DMS53 (cell line): Measurements from ENCODE around the gene GRIA3.
"Not testable (repeated sequence)": the region's sequence is repeated elsewhere in the genome, so short reads cannot be mapped to it uniquely, and the experiment has no call there.

ENCODE experiments used
- DNase-seq: peaks from one replicate; lab custom pipeline; 2025; lab: John Stamatoyannopoulos, UW

GRIA3 gene

GRCh38 chrX:123464709-123465108 lies 280.6 kb downstream of the GRIA3 start:
- no peak for DNase-seq

DNA sequence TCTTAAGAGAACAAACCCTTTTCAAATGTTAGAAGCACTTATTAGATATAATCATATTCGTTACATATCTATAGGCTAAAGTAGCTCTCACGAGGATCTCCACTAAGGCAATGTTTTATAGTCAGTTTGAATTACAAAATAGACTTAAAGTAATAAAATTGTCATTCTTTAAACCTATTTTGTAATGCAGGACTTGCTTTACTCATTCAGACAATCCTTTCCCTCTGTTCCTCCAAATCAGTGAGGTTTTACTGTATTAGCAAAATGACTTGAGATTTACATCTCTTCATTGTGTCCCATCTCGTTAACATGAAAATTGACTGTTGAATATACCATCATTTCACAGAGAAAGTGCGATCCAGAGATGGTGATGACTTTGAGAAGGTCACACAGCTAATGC lies 284.4 kb downstream of the GRIA3 start:
- no peak for DNase-seq

- DNase-seq = peak; percentile 1
These were observed 291.1 kb downstream of the GRIA3 start for GRCh38 chrX:123475068-123475724.

- DNase-seq = no peak
These were observed 292.6 kb downstream of the GRIA3 start for GRCh38 chrX:123476611-123477219.

DNA sequence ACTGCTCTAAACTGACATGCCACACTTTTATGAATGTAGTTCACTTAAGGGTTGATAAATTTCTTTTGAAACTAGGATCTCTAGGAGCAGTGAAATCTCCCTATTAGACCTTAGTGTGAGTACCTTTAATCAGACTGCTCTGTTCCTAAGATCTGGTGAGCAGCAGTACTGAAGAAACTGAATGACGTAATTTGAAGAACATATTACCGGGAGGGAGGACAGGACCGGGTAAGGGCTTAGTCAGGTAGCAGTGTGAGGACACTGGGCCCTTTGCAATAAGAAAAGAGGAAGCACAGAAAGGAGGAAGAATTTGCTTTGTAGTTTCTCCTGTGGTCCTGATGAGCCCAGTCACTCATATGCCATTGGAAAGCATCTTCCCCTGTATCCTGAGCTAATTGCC lies 293.6 kb downstream of the GRIA3 start:
- DNase-seq = no peak

DNA sequence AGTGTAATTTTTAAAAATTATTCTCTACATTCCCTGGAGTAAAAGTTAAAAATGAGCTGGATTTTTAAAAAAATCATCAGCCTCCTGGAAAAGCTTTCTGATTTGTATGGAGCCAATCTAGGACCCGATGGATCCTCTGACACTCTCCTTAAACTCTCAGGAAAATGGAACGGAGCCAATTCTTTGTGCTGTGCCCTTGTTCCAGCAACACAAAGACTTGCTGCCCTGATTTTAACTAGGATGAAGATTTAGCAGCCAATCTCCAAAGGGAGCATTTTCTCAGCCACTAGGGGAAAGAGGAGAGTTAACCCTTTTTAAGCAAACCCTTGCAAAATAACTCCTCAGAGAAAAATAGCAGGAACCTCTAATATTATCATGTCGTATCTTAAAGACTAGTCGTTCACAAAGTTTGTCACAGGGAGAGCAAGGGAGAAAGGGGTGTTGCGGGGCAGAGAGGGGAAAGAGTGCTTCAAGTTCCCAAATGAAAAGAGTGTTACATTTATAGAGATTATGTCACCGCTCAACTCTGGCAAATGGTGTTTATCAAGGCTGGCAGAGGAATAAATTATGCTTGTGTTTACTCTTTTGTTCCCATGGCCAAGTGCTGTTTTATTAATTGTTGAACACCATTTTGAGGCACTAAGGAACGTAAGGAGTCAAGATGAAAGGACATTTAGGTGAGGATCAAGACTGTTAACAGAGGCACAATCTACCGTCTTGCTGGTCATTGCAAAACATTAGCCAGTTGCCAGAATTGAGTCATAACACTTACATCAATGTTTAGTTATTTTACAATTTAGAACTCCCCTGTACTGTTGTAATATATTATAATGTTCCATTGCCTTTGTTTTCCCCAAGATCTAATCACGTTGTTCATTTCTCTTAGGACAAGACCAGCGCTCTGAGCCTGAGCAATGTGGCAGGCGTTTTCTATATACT lies 298.1 kb downstream of the GRIA3 start:
- DNase-seq = no peak

- DNase-seq = no peak
These were observed 302.2 kb downstream of the GRIA3 start for GRCh38 chrX:123486297-123486696.

- no peak for DNase-seq
These were observed 303.2 kb downstream of the GRIA3 start for GRCh38 chrX:123487236-123487635.

DNA sequence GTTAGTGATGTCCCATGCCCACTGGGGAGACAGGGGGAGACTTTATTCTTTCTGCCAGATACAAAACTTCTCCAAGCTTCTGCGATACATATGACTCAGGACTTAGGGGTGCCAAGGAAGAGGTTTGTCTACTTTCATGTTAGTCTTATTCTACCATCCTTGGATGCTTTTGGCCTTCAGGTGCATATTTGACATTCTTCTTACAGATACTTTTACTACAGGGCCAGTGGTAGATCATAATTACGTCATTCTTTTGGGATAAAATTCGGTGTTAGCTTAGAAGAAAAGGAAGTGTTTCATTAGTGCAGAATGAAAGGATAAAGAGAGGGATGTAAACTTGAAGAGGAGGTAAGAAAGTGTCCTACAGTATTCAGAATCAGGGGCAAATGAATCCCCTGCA lies 303.6 kb downstream of the GRIA3 start:
- no peak for DNase-seq

DNA sequence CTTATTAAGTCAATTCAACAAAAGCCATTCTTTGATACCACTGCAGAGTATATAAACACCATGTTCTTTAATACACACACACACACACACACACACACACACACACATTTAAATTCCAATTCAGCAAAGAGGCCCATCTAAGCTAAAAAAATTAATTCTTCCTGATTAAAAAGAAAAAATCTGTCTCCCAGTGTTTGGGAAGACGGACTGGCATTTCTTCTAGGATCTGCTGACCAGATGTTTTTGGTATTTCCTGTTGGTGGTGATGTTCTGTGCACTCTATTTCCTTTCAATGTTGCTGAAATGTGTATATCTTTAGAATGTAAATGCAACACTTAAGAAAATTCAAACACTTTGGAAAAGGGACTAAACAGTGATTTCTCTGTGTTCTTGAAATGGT lies 304.9 kb downstream of the GRIA3 start:
- DNase-seq = no peak

- no peak for DNase-seq
These were observed 309.8 kb downstream of the GRIA3 start for GRCh38 chrX:123493857-123494256.

DNA sequence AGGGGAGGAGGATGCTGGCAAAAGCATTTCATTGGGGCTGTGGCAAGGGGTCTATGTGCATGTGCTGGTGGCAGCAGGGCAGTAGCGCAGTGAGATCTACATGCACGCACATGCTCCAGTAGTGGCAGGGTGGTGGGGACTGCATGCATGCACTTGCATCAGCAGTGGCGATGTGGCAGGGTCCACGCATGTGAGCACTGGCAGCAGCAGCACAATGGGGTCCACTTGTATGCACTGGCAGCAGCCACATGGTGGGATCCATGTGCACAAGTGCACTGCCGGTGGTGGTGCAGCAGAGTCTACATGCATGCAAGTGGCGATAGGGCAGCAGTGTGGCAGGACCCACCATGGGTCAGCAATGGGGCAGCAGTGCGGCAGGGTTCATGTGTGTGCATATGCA lies 315.7 kb downstream of the GRIA3 start:
- no peak for DNase-seq

DNA sequence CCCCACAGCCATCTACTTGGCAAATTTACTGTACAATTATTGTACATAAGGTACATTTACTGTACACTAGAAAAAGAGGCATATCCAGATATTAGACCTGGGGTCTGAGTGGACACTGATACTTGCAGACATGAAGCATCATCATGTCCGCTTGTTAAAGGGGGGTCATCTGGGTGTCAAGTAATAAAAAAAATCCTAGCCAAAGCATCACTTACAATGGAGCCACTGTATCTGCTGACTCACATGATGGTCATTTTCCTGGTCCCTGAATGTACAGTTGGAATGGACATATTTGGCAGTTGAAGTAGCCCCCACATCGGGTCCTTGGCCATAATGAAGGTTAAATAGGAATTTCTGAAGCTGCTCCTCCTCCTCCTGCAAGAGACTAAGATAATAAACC lies 320.0 kb downstream of the GRIA3 start:
- no peak for DNase-seq

DNA sequence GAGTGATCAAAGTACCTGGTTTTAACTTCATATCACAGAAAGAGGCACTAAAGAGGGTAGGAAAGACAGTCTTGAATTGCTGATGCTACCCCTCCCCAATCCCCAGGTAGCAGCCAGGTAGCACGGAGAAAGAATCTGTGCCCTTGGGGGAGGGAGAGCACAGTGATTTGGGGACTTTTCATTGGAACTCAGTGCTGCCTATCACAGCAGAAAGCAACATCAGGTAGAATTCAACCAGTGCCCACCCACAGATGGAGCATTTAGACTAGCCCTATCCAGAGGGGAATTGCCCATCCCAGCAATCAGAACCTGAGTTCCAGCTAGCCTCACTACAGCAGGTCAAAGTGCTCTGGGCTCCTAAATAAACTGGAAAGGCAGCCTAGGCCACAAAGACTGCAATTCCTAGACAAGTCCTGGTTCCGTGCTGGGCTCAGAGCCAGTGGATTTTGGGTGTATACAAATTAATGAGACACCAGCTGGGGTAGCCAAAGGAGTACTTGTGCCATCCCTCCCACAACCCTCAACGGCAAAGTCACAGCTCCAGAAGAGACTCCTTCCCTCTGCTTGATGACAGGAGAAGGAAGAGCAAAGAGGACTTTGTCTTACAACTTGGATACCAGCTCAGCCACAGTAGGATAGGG lies 320.7 kb downstream of the GRIA3 start:
- DNase-seq = no peak

DNA sequence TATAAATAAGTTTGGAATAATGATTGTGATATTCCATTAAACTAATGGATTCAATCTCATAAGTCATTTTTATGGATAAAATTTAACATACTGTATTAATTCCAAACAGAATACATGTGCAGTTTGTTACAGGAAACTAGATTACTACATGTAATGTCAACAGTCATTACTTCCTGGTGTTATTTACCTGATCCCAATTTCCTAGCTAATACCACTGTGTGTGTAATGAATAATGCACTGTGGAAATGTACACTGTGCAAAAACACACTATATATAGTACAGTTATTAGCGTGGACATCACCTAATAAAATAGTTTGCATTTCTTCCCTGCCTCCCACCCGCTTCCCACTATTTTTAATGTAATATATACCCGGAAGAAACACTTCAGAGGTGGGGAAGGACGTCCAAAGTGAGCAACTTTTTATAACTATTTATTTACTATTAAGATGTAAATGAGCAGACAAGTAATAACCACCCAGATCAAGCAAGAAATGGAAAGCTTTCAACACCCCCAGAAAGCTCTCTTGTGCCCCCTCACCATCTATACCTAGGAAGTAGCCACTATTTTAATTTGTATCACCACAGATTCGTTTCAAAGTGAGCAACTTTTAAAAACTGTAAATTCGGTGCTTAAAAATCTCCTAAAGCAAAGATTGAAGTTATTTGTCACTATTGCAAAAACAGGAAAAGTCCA lies 329.7 kb downstream of the GRIA3 start:
- DNase-seq = peak; percentile 25

DNA sequence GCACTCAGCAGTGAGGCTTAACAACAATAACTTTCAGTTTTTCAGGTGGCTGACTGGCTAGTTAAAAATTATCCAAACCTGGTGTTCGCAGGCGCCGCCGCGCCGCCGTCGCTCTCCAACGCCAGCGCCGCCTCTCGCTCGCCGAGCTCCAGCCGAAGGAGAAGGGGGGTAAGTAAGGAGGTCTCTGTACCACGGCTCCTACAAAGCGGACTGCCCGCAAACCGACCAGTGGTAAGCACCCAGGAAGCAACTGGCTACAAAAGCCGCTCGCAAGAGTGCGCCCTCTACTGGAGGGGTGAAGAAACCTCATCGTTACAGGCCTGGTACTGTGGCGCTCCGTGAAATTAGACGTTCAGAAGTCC lies 330.2 kb downstream of the GRIA3 start:
- DNase-seq = peak; percentile 77

DNA sequence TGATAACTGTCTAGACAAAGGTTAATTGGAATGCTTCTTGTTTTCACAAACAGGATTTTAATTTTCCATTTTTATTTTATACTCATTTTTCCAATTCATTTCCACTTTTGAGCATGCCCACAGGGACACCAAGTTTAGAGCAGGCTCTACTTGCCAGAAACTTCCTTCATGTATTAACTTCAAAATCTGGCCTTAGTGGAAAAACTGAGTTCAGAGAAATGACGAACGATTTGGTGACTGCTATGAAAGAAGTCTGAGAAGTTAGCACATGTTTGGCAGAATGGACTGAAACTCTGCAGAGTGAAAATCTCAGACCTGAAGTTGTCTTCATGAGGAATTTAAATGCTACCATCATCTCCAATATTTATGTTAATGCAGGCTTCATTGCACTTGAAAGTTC lies 334.7 kb downstream of the GRIA3 start:
- DNase-seq = no peak

- no peak for DNase-seq
These were observed 341.1 kb downstream of the GRIA3 start for GRCh38 chrX:123525123-123525725.

DNA sequence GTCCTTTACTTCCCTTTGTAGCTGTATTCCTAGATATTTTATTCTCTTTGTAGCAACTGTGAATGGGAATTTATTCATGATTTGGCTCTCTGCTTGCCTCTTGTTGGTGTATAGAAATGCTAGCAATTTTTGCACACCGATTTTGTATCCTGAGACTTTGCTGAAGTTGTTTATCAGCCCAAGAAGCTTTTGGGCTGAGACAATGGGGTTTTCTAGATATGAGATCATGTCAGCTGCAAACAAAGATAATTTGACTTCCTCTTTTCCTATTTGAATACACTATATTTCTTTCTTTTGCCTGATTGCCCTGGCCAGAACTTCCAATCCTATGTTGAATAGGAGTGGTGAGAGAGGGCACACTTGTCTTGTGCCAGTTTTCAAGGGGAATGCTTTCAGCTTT lies 346.6 kb downstream of the GRIA3 start:
- not testable (repeated sequence) for DNase-seq
